GM12878 (cell line): ENCODE data around the gene AGPAT2. TPM values are rescaled to one million over a fixed set of nuclear protein-coding genes. Genes with fewer than 3 reads are reported as not detected.

Experiments
- ATAC-seq: fragments of 200-7000 bp; cut with Tn5 transposase; 3 replicates; pipeline ENCODE4 v1.9.1; 2020; ENCODE audit warnings: mild to moderate bottlenecking, moderate library complexity
- BruUV-seq: library from RNA; stranded (reverse); fragments of 400-500 nt; replicated peaks from 2 replicates; lab custom pipeline; 2021; lab: Mats Ljungman, UMichigan
- CTCF ChIA-PET: fragments of 300-600 bp; sonication (Branson Sonifier 250); formaldehyde crosslinking; extraction: SDS; loops from one replicate; lab custom pipeline; 2021; ENCODE audit warnings: inconsistent platforms; lab: Yijun Ruan, JAX
- POLR2A ChIA-PET: fragments of 350-600 bp; formaldehyde crosslinking; extraction: SDS; loops from one replicate; lab custom pipeline; 2021; ENCODE audit warnings: inconsistent platforms; lab: Charles Lee
- RAD21 ChIA-PET: fragments of 300-600 bp; sonication (Branson Sonifier 250); formaldehyde crosslinking; loops from one replicate; lab custom pipeline; 2023; ENCODE audit warnings: antibody characterized with exemption; ENCODE audit not compliant: unreplicated experiment; lab: Charles Lee
- SMC1A ChIA-PET: fragments of 300-600 bp; sonication (Branson Sonifier 250); formaldehyde crosslinking; loops from one replicate; lab custom pipeline; 2023; ENCODE audit not compliant: unreplicated experiment, uncharacterized antibody; lab: Charles Lee
- DNase-seq: peaks from one replicate; pipeline ENCODE4 v3.0.0-alpha.2; 2011; ENCODE audit warnings: low read depth, low spot score
- FAIRE-seq: peaks from 3 replicates; lab custom pipeline; 2011; peaks lifted over from hg19 to GRCh38; lab: Jason Lieb, UNC
- H2AFZ ChIP-seq: 2 replicates; pipeline ENCODE4 v1.6.0; 2011; ENCODE audit warnings: low read depth, low read length, control low read depth; ENCODE audit not compliant: control insufficient read depth
- H3K27ac ChIP-seq: 2 replicates; pipeline ENCODE4 v1.5.1; 2011; ENCODE audit warnings: control low read depth; ENCODE audit not compliant: control insufficient read depth, insufficient read depth
- H3K27me3 ChIP-seq, 2 experiments: replicated peaks in 1 of 2; 2 replicates each; pipeline versions ENCODE4 v1.6.0 to v1.6.1; 2011; ENCODE audit warnings: low read length in 1 of 2; ENCODE audit not compliant: control insufficient read depth in 2 of 2, insufficient read depth in 2 of 2
- H3K36me3 ChIP-seq, 2 experiments: 2 replicates each; pipeline ENCODE4 v1.5.1; 2011; ENCODE audit warnings: low read length in 1 of 2; ENCODE audit not compliant: control insufficient read depth in 2 of 2, insufficient read depth in 2 of 2
- H3K4me1 ChIP-seq: 2 replicates; pipeline ENCODE4 v1.6.1; 2011; ENCODE audit warnings: mild to moderate bottlenecking, low read length, moderate library complexity, mixed read lengths; ENCODE audit not compliant: control insufficient read depth, insufficient read depth
- H3K4me2 ChIP-seq: 2 replicates; pipeline ENCODE4 v1.6.0; 2011; ENCODE audit warnings: control low read depth; ENCODE audit not compliant: control insufficient read depth, insufficient read depth
- H3K4me3 ChIP-seq: fragments of 200-600 bp; sonication (generic); 2 replicates; pipeline ENCODE4 v1.5.1; 2016
- H3K79me2 ChIP-seq: 2 replicates; pipeline ENCODE4 v1.6.0; 2011; ENCODE audit warnings: low read length; ENCODE audit not compliant: control insufficient read depth, insufficient read depth
- H3K9ac ChIP-seq: 2 replicates; pipeline ENCODE4 v1.8.0; 2011; ENCODE audit warnings: low read length, control low read depth, mixed read lengths; ENCODE audit not compliant: control insufficient read depth, insufficient read depth
- H3K9me3 ChIP-seq: replicated peaks from 3 replicates; pipeline ENCODE4 v1.5.1; 2011; ENCODE audit warnings: mild to moderate bottlenecking, low read length; ENCODE audit not compliant: control insufficient read depth, insufficient read depth
- H4K20me1 ChIP-seq: 2 replicates; pipeline ENCODE4 v1.6.0; 2011; ENCODE audit not compliant: control insufficient read depth, insufficient read depth
- ASH2L ChIP-seq: fragments of 300-600, 200-600 bp; sonication (generic); IDR thresholded peaks from 2 replicates; pipeline ENCODE4 v1.6.1; 2017; ENCODE audit warnings: low read depth, mild to moderate bottlenecking, borderline replicate concordance
- BCL11A ChIP-seq: IDR thresholded peaks from 2 replicates; pipeline ENCODE4 v1.6.1; 2011; ENCODE audit warnings: low read depth, low read length
- BHLHE40 ChIP-seq, 2 experiments: fragments of 450-650 bp in 1 of 2; IDR thresholded peaks; 2 replicates each; pipeline ENCODE4 v1.6.1; 2011 to 2017; ENCODE audit warnings: low read depth in 2 of 2, borderline replicate concordance in 1 of 2, improper control_type of control experiment in 1 of 2, low read length in 1 of 2, mild to moderate bottlenecking in 1 of 2
- HDAC2 ChIP-seq: fragments of 200-600 bp; sonication (generic); IDR thresholded peaks from 2 replicates; pipeline ENCODE4 v1.6.1; 2017
- KAT2A ChIP-seq: conservative IDR thresholded peaks from 2 replicates; pipeline ENCODE4 v1.6.1; 2011; ENCODE audit warnings: low read depth, low read length; ENCODE audit not compliant: control insufficient read depth
- POLR2A ChIP-seq: IDR thresholded peaks from 2 replicates; pipeline ENCODE4 v1.6.1; 2011; ENCODE audit warnings: low read depth, mild to moderate bottlenecking, low read length
- SKIL ChIP-seq: fragments of 450-650 bp; IDR thresholded peaks from 2 replicates; pipeline ENCODE4 v1.6.1; 2017; ENCODE audit warnings: mild to moderate bottlenecking, low read depth, inconsistent platforms; ENCODE audit not compliant: poor library complexity, severe bottlenecking
- TCF7 ChIP-seq: IDR thresholded peaks from 2 replicates; pipeline ENCODE4 v1.6.1; 2014; ENCODE audit warnings: antibody characterized with exemption, borderline replicate concordance
- YBX1 ChIP-seq: fragments of 450-650 bp; IDR thresholded peaks from 2 replicates; pipeline ENCODE4 v1.6.1; 2016; ENCODE audit warnings: antibody characterized with exemption
- ZBTB11 ChIP-seq: fragments of 450-650 bp; formaldehyde crosslinking; IDR thresholded peaks from 2 replicates; pipeline ENCODE4 v1.5.0; 2022; ENCODE audit warnings: mild to moderate bottlenecking, missing genetic modification characterization
- ZNF207 ChIP-seq: fragments of 450-650 bp; IDR thresholded peaks from 2 replicates; pipeline ENCODE4 v1.6.1; 2014; ENCODE audit warnings: antibody characterized with exemption, mild to moderate bottlenecking, borderline replicate concordance
- ZNF592 ChIP-seq: fragments of 450-650 bp; IDR thresholded peaks from 2 replicates; pipeline ENCODE4 v1.6.1; 2017; ENCODE audit warnings: mild to moderate bottlenecking, moderate library complexity
- WGBS: methylation state at CpG from one replicate; pipeline ENCODE4 v1.1.6; 2016; ENCODE audit warnings: low lambda C conversion rate; ENCODE audit not compliant: insufficient replicate concordance, insufficient coverage; ENCODE audit errors: missing lambda C conversion rate; 5-methylcytosine and 5-hydroxymethylcytosine counted together
- in situ Hi-C: fragments of 300-500 bp; cut with MboI; formaldehyde crosslinking; loops from 9 replicates; pipeline ENCODE4 v1.14.3; 2018; ENCODE audit warnings: mixed read lengths
- intact Hi-C: fragments of 100-400 bp; cut with micrococcal nuclease; formaldehyde crosslinking; loops from one replicate; pipeline ENCODE4 v1.14.2; 2022; ENCODE audit not compliant: unreplicated experiment
- polyA plus RNA-seq, 11 experiments: library from polyadenylated mRNA; depleted of rRNA in 4 of 11; unstranded in 6 of 11; stranded (reverse) in 5 of 11; fragments of >200 nt; fragmentation: Nextera tagmentation in 4 of 11; fragmentation: Illumina TruSeq in 1 of 11; extraction: Ambion mirVana in 4 of 11; extraction: Trizol in 1 of 11; gene quantifications; 1 replicate in 1 of 11; 2 replicates in 10 of 11; pipeline versions ENCODE4 v1.2.1 to v1.2.3, GENCODE V29; 2011 to 2016; ENCODE audit warnings: inconsistent platforms in 2 of 11, missing spikeins in 2 of 11, low read depth in 1 of 11
- total RNA-seq, 4 experiments: library from RNA; depleted of rRNA in 3 of 4; stranded (reverse); fragments of >200 nt in 3 of 4; fragmentation: Illumina TruSeq in 1 of 4; extraction: Trizol in 1 of 4; gene quantifications; 2 replicates each; pipeline versions ENCODE4 v1.2.1 to v1.2.3, GENCODE V29; 2013 to 2021

AGPAT2 gene
- total and polyA plus RNA-seq, 10 of the 15 experiments (the other 5 are each of a cell fraction or from before 2014, with no cell fraction given): 0.10 to 28.5 (median 18.2) TPM

GRCh38 chr9:136674786-136675349 lies 12.4 kb downstream of the AGPAT2 start:
- H3K4me1 ChIP-seq: no peaks in the 10 kb centered on the region
- no TSS peak for BruUV-seq
- no peak for FAIRE-seq
- CTCF ChIA-PET: interaction anchor here (0.9 to 1.2 kb wide), 2 partner anchors 12 to 13 kb away, joined by 3 read pairs; no protein-coding TSS in a partner anchor
- H3K9ac ChIP-seq: no peak overlapping the region
- H3K9me3 ChIP-seq: no peaks in the 10 kb centered on the region
- no peak overlapping the region for H3K27ac ChIP-seq
- no peaks in the 10 kb centered on the region for H4K20me1 ChIP-seq
- intact Hi-C loops (no loop called here), in situ Hi-C loops (no loop called here)
- no peak for ATAC-seq
- H3K27me3 ChIP-seq: no peaks in the 10 kb centered on the region
- H3K36me3 ChIP-seq: no peaks in the 10 kb centered on the region; a peak in 1 of 4 replicates
- SMC1A ChIA-PET: interaction anchor here (1.0 kb wide), 1 partner anchor 55 kb away, joined by 3 read pairs; no protein-coding TSS in a partner anchor
- 68% methylated on average over 11 of the region's 11 CpGs for WGBS
- no peak for DNase-seq
- RAD21 ChIA-PET: no interaction called here
- no peak overlapping the region for H3K4me3 ChIP-seq
- no peak overlapping the region for H2AFZ ChIP-seq
- no peaks in the 10 kb centered on the region for H3K79me2 ChIP-seq
- POLR2A ChIA-PET: no interaction called here
- H3K4me2 ChIP-seq: no peak overlapping the region
- TF ChIP-seq BCL11A (no peak), YBX1 (no peak), TCF7 (no peak), SKIL (no peak), HDAC2 (no peak), BHLHE40 (IDR thresholded peaks at IDR 0.05; ENCODE audit: borderline replicate concordance in 1 of 2, low read depth in 2 of 2, low read length in 1 of 2) (no peak), POLR2A (no peak), ZBTB11 (CRISPR knock-in tag) (no peak), ZNF207 (no peak), ZNF592 (no peak), KAT2A (no peak), ASH2L (no peak)
